Hematopoietic multipotent progenitor cell treated with erythropoietin and hydrocortisone succinate and interleukin-3 and kit ligand, for 15 days (in vitro differentiated cells): ENCODE measurements around the gene MLXIP.
"Not testable (repeated sequence)": the region's sequence is repeated elsewhere in the genome, so short reads cannot be mapped to it uniquely, and the experiment has no call there.

Experiments used
- DNase-seq: peaks from one replicate; pipeline ENCODE4 v3.0.0-alpha.2; 2015; ENCODE audit warnings: low spot score

The MLXIP gene

DNA sequence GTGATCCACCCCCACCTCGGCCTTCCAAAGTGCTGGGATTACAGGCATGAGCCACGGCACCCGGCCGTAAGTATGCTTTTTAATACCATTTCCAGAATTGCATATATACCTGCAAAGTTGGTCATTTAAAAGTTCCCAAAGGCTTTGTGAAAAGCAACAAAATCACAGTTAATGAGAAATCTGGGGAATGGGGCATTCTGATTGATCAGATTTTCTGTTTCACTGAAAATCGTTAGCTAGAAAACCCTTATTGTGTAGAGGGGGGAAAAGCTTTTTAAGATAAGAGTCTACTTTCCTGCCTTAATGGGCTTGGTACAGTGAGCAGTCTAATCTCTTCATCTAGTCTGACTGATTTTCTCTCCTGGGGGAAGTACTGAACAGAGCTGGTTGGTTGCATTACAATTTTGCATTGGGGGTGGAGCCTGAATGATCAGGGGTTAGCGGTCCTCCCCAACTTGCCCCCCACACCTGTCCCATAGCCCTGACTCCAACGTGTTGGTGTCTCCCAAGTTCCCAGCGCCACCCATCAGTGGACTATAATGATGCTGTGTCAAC, 71.6 kb downstream of the MLXIP start:
- DNase-seq = no peak

DNA sequence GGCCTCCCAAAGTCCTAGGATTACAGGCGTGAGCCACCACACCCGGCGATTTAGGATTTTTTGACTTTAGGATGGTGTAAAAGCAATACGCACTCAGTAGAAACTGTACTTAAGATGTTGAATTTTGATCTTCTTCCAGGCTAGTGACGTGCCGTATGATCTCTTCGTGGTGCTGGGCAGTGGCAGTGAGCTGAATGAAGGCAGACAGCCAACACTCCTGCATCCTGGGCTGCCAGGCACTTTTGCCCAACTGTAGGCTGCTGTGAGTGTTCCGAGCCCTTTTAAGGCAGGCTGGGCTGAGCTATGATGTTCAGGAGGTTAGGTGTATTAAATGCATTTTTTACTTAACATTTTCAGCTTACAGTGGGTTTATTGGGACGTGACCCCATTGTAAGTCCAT, 74.2 kb downstream of the MLXIP start:
- no peak for DNase-seq

DNA sequence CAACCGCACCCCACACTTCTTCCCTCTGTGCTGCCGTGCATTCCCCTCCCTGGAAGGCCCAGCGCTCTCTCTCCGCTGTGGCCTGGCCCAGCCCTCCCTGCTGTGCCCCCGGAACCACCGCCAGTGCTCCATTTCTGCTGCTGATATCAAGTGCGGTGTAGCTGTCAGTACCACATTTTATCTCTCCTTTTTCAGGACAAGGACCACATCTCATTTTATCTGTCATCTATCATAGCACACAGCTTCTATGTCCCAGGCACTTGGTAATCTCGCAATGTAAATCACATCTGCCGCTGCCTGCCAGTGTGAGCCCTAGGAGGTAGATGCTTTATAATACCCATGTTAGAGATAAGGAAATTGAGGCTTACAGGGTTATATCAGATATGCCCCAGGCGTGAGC, 77.1 kb downstream of the MLXIP start:
- no peak for DNase-seq

DNA sequence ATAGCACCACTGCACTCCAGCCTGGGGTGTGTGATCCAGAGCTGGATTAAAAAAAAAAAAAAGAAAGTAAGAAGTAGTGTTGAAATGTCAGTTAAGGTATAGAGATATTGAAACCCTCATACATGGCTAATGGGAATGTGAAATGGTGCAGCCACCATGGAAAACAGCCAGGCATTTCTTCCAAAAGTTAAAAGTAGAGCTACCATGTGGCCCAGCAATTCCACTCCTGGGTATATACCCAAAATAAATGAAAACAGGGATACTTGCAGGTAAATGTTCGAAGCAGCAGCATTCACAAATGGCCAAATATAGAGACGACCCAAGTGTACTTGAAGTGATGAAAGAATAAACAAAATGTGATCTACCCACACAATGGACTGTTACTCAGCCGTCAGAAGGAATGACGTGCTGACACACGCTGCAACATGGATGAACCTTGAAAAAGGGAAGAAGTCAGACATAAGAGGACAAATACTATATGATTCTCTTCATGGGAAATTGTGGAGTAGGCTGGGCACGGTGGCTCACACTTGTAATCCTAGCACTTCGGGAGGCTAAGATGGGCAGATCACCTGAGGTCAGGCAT, 80.2 kb downstream of the MLXIP start:
- no peak for DNase-seq

DNA sequence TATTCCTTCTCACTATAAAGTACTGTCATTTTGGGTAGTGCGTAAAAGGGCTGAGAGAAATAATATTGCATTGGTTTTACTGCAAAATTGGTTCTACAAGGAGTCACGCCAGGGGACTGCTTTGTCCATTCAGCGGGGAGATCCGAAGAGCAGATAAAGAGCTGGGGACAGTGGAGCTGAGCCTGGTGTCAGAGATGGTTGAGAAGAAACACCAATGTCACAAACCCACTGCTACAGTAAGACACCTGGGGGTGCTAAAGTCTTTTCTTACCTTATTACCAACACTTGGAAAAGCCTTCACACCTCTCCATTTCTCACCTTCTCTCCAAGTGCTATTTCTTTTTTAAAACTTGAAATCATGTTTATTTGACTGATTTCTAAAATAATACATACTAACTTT, 81.3 kb downstream of the MLXIP start:
- no peak for DNase-seq

DNA sequence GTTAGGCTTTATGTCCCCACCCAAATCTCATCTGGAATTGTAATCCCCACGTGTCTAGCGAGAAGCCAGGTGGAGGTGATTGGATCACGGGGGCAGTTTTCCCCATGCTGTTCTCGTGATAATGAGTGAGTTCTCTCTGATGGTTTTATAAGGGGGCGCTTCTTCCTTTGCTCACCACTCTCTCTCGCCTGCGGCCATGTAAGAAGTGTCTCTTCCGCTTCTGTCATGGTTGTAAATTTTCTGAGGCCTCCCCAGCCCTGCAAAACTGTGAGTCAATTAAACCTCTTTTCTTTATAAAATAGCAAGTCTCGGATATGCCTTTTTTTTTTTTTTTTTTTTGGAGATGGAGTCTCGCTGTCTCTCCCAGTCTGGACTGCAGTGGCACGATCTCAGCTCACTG, 82.2 kb downstream of the MLXIP start:
- no peak for DNase-seq

DNA sequence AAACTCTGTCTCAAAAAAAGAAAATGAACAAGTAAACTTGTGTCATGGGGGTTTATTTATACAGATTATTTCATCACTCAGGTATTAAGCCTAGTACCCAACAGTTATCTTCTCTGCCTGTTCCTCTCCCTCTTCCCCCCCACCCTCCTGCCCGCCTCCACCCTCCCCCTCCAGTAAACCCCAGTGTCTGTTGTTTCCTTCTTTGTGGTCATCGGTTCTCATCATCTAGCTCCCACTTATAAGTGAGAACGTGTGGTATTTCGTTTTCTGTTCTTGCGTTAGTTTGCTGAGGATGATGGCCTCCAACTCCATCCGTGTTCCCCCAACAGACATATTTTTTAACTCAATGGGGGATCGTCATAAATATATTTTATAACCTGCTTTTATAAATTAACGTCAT, 83.1 kb downstream of the MLXIP start:
- DNase-seq = no peak

DNA sequence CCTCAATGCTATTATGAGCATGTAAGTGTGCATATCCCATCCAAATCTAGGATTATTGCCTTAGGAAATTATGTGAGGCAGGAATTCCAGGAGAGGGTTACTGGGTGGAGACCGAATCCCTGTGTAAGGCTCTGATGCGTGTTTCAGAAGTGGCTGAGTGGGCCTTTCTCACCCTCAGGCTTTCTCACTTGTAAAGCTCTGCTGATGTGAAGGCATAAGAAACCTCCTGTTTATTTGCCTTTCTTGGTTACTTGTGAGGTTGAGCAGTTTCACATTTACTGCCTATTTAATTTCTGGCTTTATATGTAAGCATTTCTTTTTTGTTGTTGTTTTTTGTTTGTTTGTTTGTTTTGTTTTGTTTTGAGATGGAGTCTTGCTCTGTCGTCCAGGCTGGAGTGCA, 84.4 kb downstream of the MLXIP start:
- no peak for DNase-seq

DNA sequence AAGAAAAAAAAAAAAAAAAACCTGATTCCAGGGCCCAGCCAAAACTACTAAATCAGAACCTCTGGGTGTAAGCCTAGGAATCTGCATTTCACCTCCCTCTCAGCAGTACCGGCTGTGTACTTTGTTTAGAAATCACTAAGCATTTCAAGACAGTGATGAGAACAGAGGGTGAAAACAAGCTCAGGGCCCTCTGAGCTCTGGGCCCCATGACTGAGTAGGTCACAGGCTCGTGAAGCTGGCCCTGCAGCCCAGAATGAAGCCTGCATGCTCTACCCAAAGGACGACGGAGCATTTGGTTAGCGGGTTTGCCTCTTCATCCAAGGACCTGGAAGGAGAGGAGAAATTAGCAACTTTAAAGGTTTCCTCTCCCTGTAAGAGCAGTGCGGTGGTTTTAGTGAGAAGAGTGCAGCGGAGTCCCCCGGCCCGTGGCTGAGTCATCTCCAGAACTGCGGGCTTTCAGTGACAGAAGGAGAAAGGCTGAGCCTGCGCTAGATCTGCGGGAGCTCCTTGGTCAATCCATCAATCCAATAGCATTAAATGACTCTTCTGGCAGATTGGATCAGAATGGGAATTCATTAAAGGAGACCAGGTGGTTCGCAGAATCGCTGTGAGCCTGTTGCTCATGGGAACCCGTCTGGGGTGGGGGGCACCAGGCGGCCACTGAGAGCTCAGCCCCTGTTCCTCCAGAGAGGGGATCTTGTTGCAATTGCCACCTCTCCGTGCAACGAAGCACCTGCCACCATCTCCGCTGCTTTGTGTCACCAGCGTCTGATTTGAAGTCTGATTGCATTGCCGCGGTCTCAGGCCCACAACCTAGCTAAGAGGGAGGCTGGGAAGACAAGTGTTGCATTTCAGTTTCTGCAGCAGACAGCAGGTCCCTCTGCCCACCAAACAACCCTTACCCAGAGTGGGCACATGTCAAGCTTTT, 88.1 kb downstream of the MLXIP start:
- DNase-seq = no peak

DNA sequence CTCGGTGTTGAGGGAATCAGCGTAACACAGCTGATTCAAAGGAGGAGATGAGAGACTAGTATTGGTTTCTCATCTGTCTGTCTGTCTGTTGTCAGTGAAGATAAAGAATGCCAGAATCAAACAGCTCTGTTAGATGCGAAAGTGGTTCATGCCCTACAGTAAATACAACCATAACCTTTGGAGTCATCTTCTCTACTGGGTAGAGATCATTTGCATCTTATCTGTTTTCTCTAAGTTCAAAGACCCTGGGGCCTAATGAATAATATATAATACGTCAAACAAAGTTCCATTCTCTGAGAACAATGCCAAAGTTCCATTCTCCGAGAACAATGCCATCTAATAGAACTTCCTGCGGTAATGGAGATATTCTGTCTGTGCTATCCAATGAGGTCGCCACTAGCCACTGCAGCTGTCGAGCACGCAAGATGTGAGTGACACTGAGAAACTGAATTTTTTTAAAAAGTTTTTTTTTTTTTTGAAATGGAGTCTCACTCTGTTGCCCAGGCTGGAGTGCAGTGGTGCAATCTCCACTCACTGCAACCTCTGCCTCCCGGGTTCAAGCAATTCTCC, 88.9 kb downstream of the MLXIP start:
- DNase-seq = no peak

DNA sequence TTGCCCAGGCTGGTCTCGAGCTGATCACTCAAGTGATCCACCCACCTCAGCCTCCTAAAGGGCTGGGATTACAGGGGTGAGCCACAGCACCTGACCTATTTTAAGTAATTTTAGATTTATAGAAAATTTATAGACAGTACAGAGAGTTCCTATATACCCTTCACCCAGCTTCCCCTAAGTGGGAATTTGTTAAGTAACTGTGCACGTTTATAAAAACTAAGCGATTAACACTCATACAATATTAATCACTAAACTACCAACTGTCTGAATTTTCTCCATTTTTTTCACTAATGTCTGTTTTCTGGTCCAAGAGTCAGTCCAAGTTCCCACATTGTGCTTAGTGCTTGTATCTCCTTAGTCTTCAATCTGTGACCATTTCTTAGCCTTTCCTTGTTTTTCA, 89.9 kb downstream of the MLXIP start:
- DNase-seq = no peak

DNA sequence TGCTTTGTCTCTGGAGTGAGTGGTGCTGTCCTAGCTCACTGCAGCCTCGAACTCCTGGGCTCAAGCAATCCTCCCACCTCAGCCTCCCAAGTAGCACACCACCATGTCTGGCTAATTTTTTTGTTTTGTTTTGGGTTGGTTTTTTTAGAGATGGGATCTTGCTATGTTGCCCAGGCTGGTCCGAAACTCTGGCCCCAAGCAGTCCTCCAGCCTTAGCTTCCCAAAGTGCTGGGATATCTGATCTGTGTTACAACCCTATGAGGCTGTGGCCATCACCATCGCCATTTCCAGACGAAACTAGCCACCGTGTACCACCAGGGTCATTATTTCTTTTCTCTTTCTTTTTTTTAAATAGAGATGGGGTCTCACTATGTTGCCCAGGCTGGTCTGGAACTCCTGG, 92.8 kb downstream of the MLXIP start:
- no peak for DNase-seq

DNA sequence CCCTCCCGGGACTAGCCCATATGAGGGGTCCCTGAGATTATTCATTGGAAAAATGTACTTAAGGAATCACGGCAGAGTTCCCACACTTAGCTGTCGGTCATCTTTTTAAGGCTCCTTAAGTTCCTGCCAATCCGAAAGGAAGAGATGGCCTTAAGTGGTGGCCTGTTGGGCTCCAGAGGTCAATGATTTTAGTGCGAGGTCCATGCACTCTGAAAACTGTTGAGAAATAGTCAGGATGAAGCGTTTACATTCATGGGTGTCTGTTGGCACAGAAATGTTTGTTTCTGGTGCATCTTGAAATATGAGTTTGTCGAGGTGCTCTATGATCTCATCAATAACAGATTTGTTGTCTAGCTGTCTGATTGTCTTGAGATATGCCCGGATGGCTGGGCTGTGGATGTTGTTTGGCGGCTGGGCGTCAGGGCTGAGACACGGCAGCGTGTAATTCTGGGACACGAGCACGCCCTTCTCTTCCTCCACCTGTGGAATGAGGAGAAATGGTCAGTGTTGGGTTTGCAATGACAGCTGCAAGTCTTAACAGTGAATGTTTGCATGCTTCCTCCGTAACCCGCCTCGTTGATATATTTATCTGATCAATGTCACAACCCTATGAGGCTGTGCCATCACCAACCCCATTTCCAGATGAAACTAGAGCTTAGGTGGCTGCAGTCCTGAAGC, 93.8 kb downstream of the MLXIP start:
- DNase-seq = no peak

DNA sequence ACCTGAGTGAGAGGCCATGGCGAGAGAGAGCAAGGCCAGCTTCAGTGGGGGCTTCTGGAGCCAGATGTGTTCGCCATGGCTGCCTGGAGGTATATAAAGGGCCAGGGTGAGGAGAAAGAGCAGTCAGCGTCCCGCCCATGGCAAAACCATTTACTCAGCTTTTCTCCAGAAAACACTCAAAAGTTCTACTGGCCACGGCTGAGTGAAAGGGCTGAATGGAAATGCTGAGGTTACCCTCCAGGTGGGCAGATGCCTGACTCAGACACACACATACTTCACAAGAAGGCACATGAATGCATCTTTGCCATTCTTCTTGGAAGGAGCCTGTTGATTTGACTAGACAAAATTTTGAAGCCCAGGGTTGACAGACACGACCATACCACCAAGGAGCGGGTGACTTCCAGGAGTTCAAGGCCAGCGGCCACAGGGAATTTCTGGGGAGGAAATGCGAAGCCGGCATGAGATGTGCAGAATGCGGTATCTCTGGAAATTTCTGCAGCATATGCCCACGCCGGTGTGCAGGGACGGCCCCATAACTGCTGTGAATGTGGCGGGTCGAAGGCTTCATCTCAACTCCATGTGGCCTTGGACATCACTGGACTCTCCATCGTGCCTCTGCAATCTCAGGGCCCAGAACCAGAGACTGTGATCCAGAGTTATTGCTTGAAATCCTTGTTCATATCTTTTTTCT, 95.7 kb downstream of the MLXIP start, which contains the start of gene IL31:
IL31 (minus strand) TSS at position 67 of the 691 bp plus-strand sequence; CDS start at position 18, 49 bp downstream.
- DNase-seq = no peak

DNA sequence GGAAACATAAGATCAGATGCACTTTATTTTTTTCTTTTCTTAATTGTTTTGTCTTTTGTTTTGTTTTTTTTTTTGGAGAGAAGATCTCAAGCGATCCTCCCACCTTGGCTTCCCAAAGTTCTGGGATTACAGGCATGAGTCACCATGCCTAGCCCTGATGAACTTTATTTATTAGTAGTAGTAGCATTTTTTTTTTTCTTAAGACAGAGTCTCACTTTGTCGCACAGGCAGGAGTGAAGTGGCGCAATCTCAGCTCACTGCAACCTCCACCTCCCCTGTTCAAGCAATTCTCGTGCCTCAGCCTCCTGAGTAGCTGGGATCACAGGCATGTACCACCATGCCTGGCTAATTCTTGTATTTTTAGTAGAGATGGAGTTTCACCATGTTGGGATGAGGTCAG, 97.9 kb downstream of the MLXIP start:
- DNase-seq = not testable (repeated sequence)

DNA sequence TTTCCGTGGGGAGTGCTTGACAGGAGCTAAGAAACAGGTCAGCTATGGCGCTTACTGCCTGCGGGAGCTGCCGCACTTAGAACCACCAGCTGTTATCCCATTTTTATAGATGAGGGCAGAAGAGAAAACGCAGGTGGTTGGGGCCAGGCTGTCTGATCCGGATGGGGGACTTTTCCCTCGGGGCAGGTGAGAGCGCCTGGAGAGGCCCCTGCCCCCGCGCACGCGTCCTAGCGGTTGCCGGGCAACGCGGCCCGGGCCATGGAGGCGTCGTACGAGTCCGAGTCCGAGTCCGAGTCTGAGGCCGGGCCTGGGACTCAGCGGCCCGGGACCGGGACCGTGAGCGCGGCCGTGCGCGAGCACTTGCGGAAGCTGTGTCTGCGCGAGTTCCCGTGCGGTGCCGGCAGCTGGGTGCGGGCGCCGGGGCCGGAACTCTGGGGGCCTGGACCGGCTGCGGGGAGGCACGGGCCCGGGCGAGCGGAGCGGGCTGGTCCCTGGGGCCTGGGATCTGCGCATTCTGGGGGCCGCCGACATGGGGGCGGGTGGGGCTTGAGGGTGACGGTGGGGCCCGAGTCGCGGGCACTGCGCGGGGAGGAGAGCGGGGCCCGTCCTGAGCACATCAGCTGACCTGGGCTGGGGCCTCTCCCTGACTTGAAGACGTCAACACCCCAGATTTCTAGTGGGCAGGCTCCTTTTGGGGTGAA, 104.5 kb downstream of the MLXIP start, which contains the start of gene LRRC43:
LRRC43 (plus strand) TSS at position 237 of the 701 bp plus-strand sequence; CDS start at position 259, 22 bp downstream.
- DNase-seq = no peak

DNA sequence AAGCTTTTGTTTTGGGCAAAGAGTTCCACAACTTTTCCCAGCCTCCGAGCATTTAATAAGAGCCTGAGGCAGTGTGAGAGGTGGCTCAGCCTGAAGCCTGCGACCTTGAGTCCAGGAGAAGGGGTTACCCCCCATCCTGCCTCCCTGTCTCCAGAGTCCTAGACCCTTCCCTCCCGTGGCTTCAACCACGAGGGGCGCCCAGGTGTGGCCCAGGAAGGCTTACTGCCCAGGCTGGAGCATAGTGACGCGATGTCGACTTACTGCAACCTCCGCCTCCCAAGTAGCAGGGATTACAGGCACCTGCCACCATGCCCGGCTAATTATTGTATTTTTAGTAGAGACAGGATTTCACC, 105.0 kb downstream of the MLXIP start:
- no peak for DNase-seq

DNA sequence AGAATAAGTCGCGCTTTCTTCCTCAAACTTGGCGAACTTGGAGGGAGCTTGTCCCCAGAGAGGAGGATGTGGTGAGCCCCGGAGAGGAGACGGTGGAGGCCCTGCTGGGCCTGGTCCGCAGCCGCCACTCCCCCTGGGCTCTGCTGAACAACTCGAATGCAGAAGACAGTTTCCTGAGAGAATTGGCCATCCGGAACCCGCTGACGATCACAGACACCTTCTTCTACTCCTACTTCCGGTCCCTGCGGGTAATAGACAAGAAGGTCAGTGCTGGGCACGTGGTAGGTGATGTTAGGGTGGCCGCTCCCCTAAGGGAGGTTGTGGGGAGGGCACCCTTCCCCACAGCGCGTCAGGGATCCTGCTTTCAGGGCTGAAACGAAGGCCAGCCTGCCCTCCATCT, 106.0 kb downstream of the MLXIP start:
- no peak for DNase-seq

DNA sequence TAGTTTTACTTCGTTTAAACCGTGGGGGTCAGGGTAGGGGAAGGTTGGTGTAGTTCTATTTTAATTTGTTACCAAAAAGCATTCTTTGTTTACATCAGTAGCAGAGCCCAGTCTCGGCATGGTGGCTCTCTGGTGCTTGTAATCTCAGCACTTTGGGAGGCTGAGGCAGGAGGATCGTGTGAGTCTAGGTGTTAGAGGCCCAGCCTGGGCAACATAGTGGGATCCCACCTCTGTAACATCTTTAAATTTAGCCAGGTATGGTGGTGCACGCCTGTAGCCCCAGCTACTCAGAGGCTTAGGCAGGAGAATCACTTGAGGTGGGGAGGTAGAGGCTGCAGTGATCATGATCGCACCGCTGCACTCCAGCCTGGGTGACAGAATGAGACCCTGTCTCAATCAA, 106.5 kb downstream of the MLXIP start:
- DNase-seq = no peak

DNA sequence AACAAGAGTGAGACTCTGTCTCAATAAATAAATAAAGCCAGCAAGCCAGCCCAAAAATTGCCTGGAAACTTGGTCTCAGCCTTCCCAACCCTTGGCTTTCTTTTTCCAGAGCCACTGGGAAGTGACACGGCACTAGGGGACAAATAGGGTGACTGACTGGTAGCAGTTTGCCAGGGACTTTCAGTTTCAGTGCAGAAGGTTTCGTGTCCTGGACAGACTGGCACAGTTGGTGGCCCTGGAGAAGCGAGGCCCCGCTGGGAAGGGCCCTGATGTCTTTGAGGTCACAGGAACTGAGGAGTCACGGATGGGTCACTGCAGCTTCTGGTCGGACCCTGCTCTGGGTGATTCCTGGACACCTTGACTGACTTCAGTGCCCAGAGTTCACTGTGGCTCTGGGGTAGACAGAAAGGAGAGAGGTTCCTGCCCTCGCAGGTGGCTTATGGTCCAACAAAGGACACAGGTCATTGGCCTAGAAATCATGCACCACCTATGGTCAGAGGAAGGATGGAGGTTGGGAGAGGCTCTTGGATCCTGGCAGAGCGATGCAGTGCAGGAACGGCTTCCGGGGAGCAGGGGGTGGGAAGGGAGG, 107.0 kb downstream of the MLXIP start:
- DNase-seq = no peak

DNA sequence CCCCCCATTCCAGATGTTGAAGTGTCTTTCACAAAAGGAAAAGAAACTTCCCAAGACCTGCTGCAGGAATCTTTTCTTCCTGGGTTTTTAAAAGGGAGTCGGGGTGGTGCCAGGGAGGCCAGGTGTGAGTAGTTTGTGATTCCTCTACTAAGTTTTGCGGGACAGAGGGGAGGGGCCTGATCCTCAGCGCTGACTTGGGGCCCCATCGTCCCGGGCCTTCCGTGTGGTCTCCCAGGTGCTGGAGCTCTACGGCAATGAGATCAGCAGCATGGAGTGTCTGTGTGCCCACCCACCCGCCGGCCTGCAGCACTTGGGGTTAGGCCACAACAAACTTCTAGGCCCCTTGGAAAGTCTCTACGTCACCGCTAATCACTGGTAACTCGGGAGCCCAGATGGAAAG, 108.9 kb downstream of the MLXIP start:
- DNase-seq = no peak
